Measurements from ENCODE around the gene CD48. TPM values are rescaled to one million over a fixed set of nuclear protein-coding genes. Genes with fewer than 3 reads are reported as not detected.

CD48 gene
- total and polyA plus RNA-seq, 2 of the 4 experiments (the other 2 are of a cell fraction) = not detected

GRCh38 chr1:160711276-160711601, 383 bp downstream of the CD48 start:
- Histone ChIP-seq H3K4me2 (ENCODE audit: low read depth, low read length) (no peak overlapping the region), H3K23ac (ENCODE audit: low read depth, low read length) (no peak overlapping the region), H2BK15ac (ENCODE audit: low read depth, low read length) (no peak overlapping the region), H2AK5ac (ENCODE audit: low read depth, low read length) (no peak overlapping the region), H2BK20ac (ENCODE audit: low read depth, low read length) (no peak overlapping the region), H2BK120ac (ENCODE audit: low read depth, low read length) (no peak overlapping the region), H4K20me1 (ENCODE audit: insufficient read depth, low read length) (no peaks in the 10 kb centered on the region), H4K8ac (ENCODE audit: low read depth in 2 of 2, low read length in 2 of 2) (no peak overlapping the region), H3K79me1 (ENCODE audit: low read depth in 1 of 2, low read length in 2 of 2) (no peaks in the 10 kb centered on the region), H3K18ac (ENCODE audit: low read depth, low read length) (no peak overlapping the region), H3K9me1 (ENCODE audit: insufficient read depth, low read length) (no peaks in the 10 kb centered on the region), H3K9me3 (ENCODE audit: control insufficient read depth, insufficient read depth, low read length) (no peaks in the 10 kb centered on the region), H3K4me1 (ENCODE audit: control insufficient read depth, insufficient read depth, low read length) (no peaks in the 10 kb centered on the region), H4K5ac (ENCODE audit: low read depth, low read length) (no peak overlapping the region), H3K27ac (ENCODE audit: insufficient read depth, low read length) (no peak overlapping the region), H2AK9ac (replicated peaks; ENCODE audit: low read depth, low read length, poor library complexity) (no peak overlapping the region), H3K56ac (ENCODE audit: extremely low read depth, insufficient read depth, low read length) (no peak overlapping the region), H3K36me3 (ENCODE audit: control insufficient read depth, insufficient read depth, low read length) (no peaks in the 10 kb centered on the region), H3K9ac (ENCODE audit: low read depth, low read length) (no peak overlapping the region), H3K27me3 (ENCODE audit: control insufficient read depth, insufficient read depth, low read length) (no peaks in the 10 kb centered on the region), H4K91ac (ENCODE audit: insufficient read depth, low read depth, low read length) (no peak overlapping the region), H2BK5ac (ENCODE audit: low read depth, low read length, poor library complexity, severe bottlenecking) (no peak overlapping the region), H2AFZ (replicated peaks; ENCODE audit: low read length, poor library complexity) (no peak overlapping the region), H3K4me3 (ENCODE audit: insufficient read depth, low read depth, low read length) (no peak overlapping the region), H3K4ac (ENCODE audit: low read depth, low read length) (no peak overlapping the region), H3K14ac (replicated peaks; ENCODE audit: low read depth, low read length) (no peak overlapping the region)
- no CpG with 5 or more reads among the region's 2 CpGs for WGBS, 2 experiments (ENCODE audit: extremely low coverage in 2 of 2, insufficient read length in 1 of 2)
- no peak for TF ChIP-seq RCOR1 (IDR thresholded peaks at IDR 0.05; ENCODE audit: insufficient replicate concordance, low read length)
- no peak for TF ChIP-seq MAZ (IDR thresholded peaks at IDR 0.05; ENCODE audit: borderline replicate concordance, low read depth, low read length)
- TF ChIP-seq MXI1 (IDR thresholded peaks at IDR 0.05; ENCODE audit: borderline replicate concordance, low read depth, low read length) = no peak
- no peak for TF ChIP-seq CHD1 (IDR thresholded peaks at IDR 0.05; ENCODE audit: low read depth, low read length)
- no peak for TF ChIP-seq POLR2A (IDR thresholded peaks at IDR 0.05; ENCODE audit: low read depth, low read length)
- no peak for TF ChIP-seq MAFK (IDR thresholded peaks at IDR 0.05; ENCODE audit: low read depth, low read length)
- no peak for TF ChIP-seq RAD21 (IDR thresholded peaks at IDR 0.05; ENCODE audit: low read length)
- TF ChIP-seq CEBPB (IDR thresholded peaks at IDR 0.05; ENCODE audit: low read depth, low read length) = no peak
- dilution Hi-C loops (cut with HindIII; ENCODE audit: low sequenced_read_pairs, unreplicated experiment) = no loop called here
- ChIA-PET CTCF (no interaction called here), POLR2A (ENCODE audit: unreplicated experiment) (no interaction called here)
- in situ Hi-C loops (cut with MboI; ENCODE audit: low sequenced_read_pairs) = no loop called here
- no TSS peak for BruUV-seq (replicated peaks)
- ATAC-seq (ENCODE audit: low read depth) (no peak), DNase-seq (no peak)
- intact Hi-C loops (cut with micrococcal nuclease) = no loop called here
